A172 (cell line): ENCODE measurements around the gene SHISAL1. TPM values are rescaled to one million over a fixed set of nuclear protein-coding genes. Genes with fewer than 3 reads are reported as not detected.
"Not testable (repeated sequence)": the region's sequence is repeated elsewhere in the genome, so short reads cannot be mapped to it uniquely, and the experiment has no call there.

Experiments
- DNase-seq: peaks from one replicate; pipeline ENCODE4 v3.0.0-alpha.2; 2015; ENCODE audit warnings: low spot score
- total RNA-seq: library from RNA; depleted of rRNA; stranded (reverse); fragments of >200 nt; shearing (Covaris generic); gene quantifications from 2 replicates; pipeline ENCODE4 v1.2.3, GENCODE V29; 2014

Gene SHISAL1
- total RNA-seq, 1 experiment from 2014 or later, result 3.1 TPM

DNA sequence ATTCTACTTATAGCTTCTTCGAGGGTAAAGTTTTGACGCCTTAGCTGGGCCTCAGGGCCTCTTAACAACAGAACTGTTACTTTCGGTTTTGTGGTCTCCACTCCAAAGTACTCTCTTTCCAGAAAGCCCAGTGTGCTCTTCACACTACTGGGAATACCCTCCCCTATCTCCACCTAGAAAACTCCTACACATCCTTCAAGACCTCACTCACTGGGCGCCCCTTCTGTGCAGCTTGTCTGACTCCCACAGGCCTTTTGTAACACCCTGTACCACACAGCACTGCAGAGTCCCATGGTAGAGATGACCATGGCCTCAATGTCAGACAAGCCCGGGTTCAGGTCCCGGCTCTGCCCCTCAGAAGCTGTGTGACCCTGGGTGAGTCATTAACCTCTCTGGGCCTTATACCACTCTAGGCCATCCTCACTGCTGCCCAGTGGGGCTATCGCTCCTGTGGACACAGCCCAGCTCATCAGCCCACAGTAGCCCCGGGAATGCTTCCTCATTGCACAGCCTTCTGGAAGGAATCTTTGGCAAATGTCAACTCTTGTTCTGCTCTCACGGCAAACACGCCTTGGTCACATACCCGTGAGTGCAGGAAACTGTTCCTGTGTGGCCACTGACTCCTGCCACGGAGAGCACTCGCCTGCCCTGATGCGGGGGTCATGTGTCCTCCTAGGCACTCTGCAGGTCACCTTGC lies 51.4 kb downstream of the SHISAL1 start:
- no peak for DNase-seq

- no peak for DNase-seq
These were observed 52.3 kb downstream of the SHISAL1 start for GRCh38 chr22:44260216-44261035.

GRCh38 chr22:44259366-44260215 lies 53.2 kb downstream of the SHISAL1 start:
- DNase-seq, result no peak

GRCh38 chr22:44256556-44257485 lies 55.9 kb downstream of the SHISAL1 start:
- DNase-seq, result no peak

- no peak for DNase-seq
These were observed 56.7 kb downstream of the SHISAL1 start for GRCh38 chr22:44256085-44256484.

DNA sequence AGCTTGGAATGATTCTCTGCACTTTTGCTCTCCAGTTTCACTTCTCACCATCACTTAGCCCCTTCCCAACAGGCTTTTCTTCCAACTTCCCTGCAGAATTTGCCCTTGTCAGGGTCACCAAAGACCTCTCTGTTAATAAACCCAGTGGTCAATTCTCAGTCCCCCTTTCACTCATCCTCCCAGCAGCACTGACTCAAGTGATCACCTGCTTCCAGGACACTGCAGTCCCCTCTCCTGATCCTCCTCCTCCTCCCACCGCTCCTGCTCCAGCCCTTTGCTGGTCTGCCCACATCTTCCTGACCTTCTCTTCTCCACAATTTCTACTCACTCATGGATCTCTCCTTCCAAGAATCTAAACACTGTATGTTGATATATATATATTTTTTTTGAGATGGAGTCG lies 57.9 kb downstream of the SHISAL1 start:
- DNase-seq, result no peak

- no peak for DNase-seq
These were observed 63.2 kb downstream of the SHISAL1 start for GRCh38 chr22:44249376-44250147.

DNA sequence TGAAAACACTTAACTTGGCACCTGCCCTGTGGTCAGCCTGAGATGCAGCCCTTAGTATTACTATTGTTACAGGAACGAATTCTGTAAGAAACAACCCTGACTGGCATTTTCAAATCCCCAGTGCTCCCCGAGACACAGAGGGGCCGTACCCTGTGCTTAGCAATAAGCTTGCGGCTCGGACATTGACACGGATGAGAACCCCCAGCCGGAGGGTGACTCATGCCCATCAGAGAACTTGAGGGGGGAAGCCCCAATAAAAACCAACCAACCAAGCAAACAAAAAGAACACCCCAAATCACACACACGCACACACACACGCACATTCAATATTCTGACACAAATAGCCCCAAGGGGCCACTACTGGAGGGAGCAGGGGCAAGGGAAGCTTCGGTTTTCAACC lies 63.8 kb downstream of the SHISAL1 start:
- no peak for DNase-seq

DNA sequence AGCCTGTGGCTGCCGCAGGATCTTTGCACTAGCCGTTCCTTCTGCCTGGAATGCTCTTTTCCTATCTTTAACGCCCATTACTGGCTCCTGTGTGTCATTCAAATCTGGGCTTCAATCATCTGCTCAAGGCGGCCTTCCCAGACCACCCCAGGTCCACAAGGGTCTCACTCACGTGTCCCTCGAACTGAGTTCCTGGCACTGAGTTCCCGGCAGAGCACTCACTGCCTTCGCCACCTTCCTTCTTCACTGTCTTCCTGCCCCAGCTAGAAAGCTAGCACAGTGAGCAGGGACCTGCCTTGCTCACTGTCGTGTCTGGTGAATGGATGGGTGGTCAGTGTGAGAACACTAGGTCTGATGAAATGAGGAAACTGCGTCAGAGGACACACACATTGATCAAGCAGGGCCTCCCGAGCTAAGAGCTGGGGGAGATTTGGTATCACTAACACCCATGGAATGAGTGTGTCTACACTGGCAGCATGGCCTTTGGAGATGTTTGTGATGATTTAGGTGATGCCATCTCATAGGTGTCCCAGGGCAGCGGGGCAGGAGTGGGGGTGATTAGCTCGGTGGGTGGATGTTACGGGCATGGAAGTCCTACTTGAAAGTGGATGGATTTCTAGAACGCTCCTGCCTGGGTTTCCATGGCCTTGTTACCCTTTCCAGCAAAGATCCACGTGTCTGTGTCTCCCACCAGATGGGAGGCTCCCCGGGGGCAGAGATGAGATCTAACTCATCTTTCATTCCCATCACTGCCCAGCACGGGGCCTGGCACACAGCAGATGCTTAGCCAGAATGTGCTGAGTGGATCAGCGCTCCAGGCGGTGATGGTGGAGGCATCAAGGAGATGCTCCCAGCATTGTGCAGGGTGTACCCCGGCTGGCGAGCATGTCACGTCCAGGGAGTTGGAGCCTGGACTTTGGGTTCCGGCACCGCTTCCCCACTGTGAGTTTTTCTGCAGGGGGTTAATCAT lies 64.5 kb downstream of the SHISAL1 start:
- no peak for DNase-seq

DNA sequence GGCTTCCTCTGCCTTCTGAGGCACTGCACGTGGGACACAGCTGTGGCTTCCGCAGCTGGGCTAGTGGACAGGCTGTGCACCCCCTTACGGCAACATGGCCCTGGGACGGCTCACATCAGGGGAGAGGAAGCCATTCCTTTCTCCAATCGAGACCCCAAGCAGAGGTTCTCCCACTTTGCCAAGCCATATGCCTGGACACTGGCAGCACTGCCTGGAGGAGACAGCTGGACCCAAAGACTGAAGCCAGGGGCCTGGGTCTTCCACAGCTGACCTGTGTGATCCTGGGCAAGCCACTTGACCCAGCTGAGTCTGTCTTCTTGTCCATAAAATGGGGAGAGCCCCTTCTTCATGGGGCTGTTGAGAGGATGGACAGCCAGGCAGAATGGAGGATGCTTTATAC lies 65.4 kb downstream of the SHISAL1 start:
- DNase-seq, result no peak

GRCh38 chr22:44246615-44247326 lies 66.0 kb downstream of the SHISAL1 start:
- no peak for DNase-seq

GRCh38 chr22:44245867-44246266 lies 66.9 kb downstream of the SHISAL1 start:
- DNase-seq, result no peak

GRCh38 chr22:44245438-44245837 lies 67.3 kb downstream of the SHISAL1 start:
- no peak for DNase-seq

GRCh38 chr22:44244265-44244822 lies 68.4 kb downstream of the SHISAL1 start:
- DNase-seq, result no peak

- no peak for DNase-seq
These were observed 69.0 kb downstream of the SHISAL1 start for GRCh38 chr22:44243761-44244160.

GRCh38 chr22:44242946-44243724 lies 69.6 kb downstream of the SHISAL1 start:
- no peak for DNase-seq

DNA sequence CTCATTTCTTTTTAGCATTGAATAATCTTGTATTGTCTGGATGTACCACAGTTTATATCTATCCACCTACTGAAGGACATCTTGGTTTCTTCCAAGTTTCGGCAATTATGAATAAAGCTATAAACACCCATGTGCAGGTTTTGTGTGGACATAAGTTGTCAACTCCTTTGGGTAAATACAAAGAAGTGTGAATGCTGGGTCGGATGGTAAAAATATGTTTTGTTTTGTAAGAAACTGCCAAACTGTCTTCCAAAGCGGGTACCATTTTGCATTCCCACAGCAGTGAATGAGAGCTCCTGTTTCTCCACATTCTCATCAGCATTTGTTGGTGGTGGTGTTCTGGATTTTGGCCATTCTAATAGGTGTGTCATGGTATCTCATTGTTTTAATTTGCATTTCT lies 71.6 kb downstream of the SHISAL1 start:
- not testable (repeated sequence) for DNase-seq
